Tibial artery (tissue), 4 donors: ENCODE measurements around the gene PRCD.
"Not testable (repeated sequence)": the region's sequence is repeated elsewhere in the genome, so short reads cannot be mapped to it uniquely, and the experiment has no call there.

Source experiments
- DNase-seq, 2 donors: peaks; one replicate each; pipeline ENCODE4 v3.0.0-alpha.2; 2019
- H3K27ac ChIP-seq, 2 donors: fragments of 200-600 bp; sonication (generic) in 1 of 2; 1 replicate in 1 of 2; 2 replicates in 1 of 2; pipeline ENCODE4 v1.5.1; 2018 to 2019; ENCODE audit warnings: mild to moderate bottlenecking in 1 of 2
- H3K27me3 ChIP-seq, 2 donors: fragments of 200-600 bp; sonication (generic) in 1 of 2; one replicate each; pipeline versions ENCODE4 v1.5.1 to v1.6.0; 2016 to 2019
- H3K36me3 ChIP-seq, 3 donors: fragments of 200-600 bp; sonication (generic) in 2 of 3; one replicate each; pipeline ENCODE4 v1.5.1; 2016 to 2019; ENCODE audit warnings: mild to moderate bottlenecking in 2 of 3
- H3K4me1 ChIP-seq, 4 donors: fragments of 200-600 bp; sonication (generic) in 2 of 4; 1 replicate in 3 of 4; 2 replicates in 1 of 4; pipeline ENCODE4 v1.5.1; 2016 to 2019
- H3K4me3 ChIP-seq, 2 donors: fragments of 200-600 bp; sonication (generic) in 1 of 2; 1 replicate in 1 of 2; 2 replicates in 1 of 2; pipeline ENCODE4 v1.5.1; 2018 to 2019; ENCODE audit warnings: mild to moderate bottlenecking in 2 of 2
- H3K9me3 ChIP-seq, 3 donors: fragments of 200-600 bp; sonication (generic) in 1 of 3; one replicate each; pipeline ENCODE4 v1.5.1; 2016 to 2019
- intact Hi-C: fragments of 100-400 bp; cut with DNase I; formaldehyde crosslinking; loops from one replicate; pipeline ENCODE4 v1.15.0; 2023; ENCODE audit warnings: low total_unique reads
- TF ChIP-seq, protein P1 (sequence below), 2 experiments: fragments of 200-600 bp in 1 of 2; fragments of 450-650 bp in 1 of 2; IDR thresholded peaks; one replicate each; pipeline ENCODE4 v1.5.1; 2017 to 2019; ENCODE audit warnings: antibody characterized with exemption in 2 of 2, mild to moderate bottlenecking in 1 of 2, moderate library complexity in 1 of 2

The PRCD gene

DNA sequence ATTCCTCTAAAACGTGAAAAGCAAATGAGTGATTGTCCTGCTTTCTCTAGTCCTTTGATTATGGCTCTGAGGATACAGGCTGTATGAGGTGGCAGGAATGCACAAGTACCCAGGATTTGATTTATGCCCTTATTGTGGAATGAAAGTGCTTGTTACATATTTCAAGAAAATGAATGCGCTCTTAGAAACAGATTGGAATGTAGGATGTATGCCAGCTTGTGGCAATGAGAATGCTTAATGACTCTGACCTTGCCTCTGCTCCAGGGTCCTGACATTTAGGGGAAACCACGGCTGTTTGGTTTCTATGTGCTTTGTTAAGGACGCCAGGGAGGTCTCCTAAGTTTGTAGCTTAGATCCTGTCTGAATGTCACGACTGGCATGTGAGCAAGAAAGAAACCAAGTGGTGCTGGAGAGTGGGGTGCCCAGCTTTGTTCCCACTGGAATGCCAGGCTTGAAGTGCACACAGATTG, 22.0 kb downstream of the PRCD start:
- Histone ChIP-seq H3K9me3 (no peaks in the 10 kb centered on the region), H3K27ac (no peak overlapping the region), H3K36me3 (peaks cover 17 to 46% (median 25%) of the 10 kb centered on the region in 3 donors), H3K27me3 (no peaks in the 10 kb centered on the region), H3K4me3 (no peak overlapping the region), H3K4me1 (peaks cover 0 to 40% (median 20%) of the 10 kb centered on the region in 4 donors)
- DNase-seq, result no peak
- intact Hi-C loops, result no loop called here
- TF ChIP-seq, protein P1, sequence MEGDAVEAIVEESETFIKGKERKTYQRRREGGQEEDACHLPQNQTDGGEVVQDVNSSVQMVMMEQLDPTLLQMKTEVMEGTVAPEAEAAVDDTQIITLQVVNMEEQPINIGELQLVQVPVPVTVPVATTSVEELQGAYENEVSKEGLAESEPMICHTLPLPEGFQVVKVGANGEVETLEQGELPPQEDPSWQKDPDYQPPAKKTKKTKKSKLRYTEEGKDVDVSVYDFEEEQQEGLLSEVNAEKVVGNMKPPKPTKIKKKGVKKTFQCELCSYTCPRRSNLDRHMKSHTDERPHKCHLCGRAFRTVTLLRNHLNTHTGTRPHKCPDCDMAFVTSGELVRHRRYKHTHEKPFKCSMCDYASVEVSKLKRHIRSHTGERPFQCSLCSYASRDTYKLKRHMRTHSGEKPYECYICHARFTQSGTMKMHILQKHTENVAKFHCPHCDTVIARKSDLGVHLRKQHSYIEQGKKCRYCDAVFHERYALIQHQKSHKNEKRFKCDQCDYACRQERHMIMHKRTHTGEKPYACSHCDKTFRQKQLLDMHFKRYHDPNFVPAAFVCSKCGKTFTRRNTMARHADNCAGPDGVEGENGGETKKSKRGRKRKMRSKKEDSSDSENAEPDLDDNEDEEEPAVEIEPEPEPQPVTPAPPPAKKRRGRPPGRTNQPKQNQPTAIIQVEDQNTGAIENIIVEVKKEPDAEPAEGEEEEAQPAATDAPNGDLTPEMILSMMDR (IDR thresholded peaks at IDR 0.05), result no peak

DNA sequence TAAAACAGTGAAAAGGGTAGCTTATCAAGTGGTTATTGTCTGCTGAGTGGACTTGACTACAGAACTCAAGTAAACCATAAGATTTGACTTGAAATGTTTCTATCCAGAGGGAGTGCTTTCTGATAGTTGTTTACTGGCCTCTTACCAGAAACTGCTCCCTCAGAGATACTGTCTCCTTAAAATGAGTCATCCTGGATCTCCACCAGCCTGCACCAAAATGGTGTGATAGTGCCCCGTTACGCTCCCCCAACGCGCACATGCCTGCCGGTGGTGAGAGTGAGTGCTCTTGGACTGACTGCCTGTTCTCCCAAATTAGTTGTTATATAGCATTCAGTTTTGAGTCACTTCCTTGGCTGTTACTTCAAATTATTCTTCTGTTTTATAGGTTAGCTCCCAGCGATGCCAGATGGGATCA, 22.9 kb downstream of the PRCD start:
- H3K4me1 ChIP-seq, result peaks cover 0 to 44% (median 18%) of the 10 kb centered on the region in 4 donors
- H3K9me3 ChIP-seq, result no peaks in the 10 kb centered on the region
- H3K27ac ChIP-seq, result no peak overlapping the region
- peaks cover 17 to 50% (median 25%) of the 10 kb centered on the region in 3 donors for H3K36me3 ChIP-seq
- H3K27me3 ChIP-seq, result no peaks in the 10 kb centered on the region
- no peak for DNase-seq
- no peak overlapping the region for H3K4me3 ChIP-seq
- intact Hi-C loops, result no loop called here
- TF ChIP-seq, protein P1 (IDR thresholded peaks at IDR 0.05), result no peak

DNA sequence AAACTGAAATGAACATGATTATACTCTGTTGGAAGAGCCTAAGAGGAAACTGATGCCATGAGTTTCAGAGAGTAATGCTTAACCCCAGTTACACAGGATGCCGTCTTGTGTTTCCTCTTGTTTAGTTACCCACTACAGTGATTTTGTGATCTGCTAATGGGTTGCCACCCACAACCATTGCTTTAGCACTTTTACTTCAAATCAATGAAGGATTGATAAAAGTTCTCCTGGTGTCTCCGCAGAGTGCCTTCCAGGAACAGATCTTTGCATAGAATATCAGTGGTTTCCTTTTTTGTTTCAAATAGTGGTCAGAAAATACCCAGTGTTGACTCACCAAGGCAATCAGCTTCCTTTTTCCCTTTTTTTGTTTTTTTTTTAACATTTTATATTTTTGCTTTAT, 23.5 kb downstream of the PRCD start:
- peaks cover 17 to 50% (median 25%) of the 10 kb centered on the region in 3 donors for H3K36me3 ChIP-seq
- H3K4me3 ChIP-seq, H3K27me3 ChIP-seq, H3K27ac ChIP-seq, H3K9me3 ChIP-seq, intact Hi-C loops, DNase-seq: not testable (repeated sequence)
- peaks cover 0 to 47% (median 16%) of the 10 kb centered on the region in 4 donors for H3K4me1 ChIP-seq

DNA sequence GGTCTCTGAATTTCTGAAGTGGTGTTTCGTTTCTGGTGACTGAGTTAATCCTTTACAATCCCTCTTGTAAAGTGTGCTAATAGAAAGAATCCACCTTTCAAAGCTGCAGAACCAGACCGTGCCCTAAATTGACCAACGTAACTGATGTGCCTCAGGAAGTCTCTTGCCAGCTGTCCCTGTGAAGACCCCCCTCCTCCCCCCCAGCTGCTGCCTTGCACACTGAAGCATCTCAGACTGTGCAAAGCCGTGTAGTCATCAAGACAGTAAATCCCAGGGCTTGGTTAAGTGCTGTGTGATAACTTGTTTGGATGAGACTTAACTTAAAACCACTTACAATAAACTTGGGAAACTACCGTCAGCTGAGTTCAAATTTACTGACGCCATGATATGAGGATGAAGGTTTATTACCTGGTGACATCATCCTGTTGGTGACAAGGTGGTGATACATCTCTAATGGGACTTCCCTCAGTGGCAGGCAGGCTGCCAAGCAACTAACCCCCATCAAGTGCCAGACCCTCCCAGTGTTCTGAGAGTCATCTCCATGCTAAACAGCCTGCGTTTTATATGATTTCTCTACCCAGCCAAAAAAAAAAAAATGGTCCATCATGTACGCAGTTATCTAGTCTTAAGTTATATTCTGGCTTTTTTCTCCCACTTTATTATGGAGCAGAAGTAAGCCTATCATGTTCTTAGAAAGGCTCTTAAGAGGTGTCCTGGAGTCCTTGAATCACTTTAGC, 25.3 kb downstream of the PRCD start:
- H3K4me3 ChIP-seq, intact Hi-C loops: not testable (repeated sequence)

DNA sequence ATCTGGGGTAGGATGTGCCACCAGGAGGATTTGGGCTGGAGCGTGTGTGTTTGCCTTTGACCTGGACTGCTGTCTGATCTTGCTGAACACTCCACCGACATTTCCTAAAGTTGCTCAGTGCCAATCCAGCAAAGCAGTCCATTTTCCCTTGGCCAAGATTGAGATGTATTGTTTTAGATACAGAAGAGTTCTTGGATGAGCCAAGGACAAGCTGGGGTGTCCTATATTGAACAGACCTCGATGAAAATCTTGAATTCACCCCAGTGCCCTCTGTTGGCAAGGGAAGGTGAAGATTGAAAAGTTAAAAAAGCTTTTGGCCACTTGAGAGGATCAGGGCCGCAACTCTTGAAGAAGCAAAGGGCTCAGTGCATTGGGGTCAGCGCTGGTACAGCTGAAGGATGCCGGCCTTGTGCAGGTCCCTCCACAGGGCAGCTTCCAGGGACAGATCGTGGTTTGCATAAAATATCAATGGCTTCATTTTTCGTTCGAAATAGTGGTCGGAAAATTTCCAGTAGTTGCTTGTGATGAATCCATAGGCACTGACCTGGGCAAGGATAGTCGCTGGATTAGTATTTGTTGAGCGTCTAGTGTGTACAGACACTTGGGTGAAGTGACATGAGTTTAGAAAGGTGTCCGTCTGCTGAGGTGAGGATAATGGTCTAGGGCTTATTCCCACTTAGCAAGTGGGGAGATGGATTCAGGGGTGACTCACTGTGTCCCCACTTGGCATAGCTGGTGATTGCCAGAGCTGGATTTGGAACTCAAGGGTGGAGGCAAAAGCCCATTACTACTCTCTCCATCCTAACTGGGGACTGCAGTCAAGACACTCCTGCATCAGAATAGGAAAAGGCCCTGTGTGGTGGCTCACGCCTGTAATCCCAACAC, 26.1 kb downstream of the PRCD start:
- Histone ChIP-seq H3K4me3 (no peak overlapping the region), H3K36me3 (peaks cover 17 to 50% (median 25%) of the 10 kb centered on the region in 3 donors), H3K9me3 (no peaks in the 10 kb centered on the region), H3K4me1 (peaks cover 0 to 21% (median 2%) of the 10 kb centered on the region in 4 donors), H3K27ac (no peak overlapping the region), H3K27me3 (peaks cover 0 to 14% of the 10 kb centered on the region in 2 donors)
- TF ChIP-seq, protein P1 (IDR thresholded peaks at IDR 0.05), result no peak
- intact Hi-C loops, result no loop called here
- no peak for DNase-seq

More for the DNA sequence above, 25.3 kb downstream of the PRCD start:
- not testable (repeated sequence) for H3K27ac ChIP-seq, H3K9me3 ChIP-seq, DNase-seq
- H3K36me3 ChIP-seq, result peaks cover 17 to 50% (median 25%) of the 10 kb centered on the region in 3 donors
- H3K27me3 ChIP-seq, result peaks cover 0 to 14% of the 10 kb centered on the region in 2 donors
- H3K4me1 ChIP-seq, result peaks cover 0 to 29% (median 4%) of the 10 kb centered on the region in 4 donors

DNA sequence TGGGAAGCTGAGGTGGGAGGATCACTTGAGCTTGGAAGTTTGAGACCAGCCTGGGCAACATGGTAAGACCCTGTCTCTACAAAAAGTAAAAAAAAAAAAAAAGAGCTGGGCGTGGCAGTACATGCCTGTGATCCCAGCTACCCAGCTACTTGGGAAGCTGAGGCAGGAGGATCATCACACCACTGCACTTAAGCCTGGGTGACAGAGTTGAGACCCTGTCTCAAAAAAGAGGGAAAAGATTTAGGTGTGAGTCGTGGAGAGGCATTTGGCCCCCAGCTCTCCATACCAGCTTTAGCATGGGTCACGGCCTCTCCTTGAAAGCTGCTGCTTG, 26.7 kb downstream of the PRCD start:
- H3K27ac ChIP-seq, result no peak overlapping the region
- peaks cover 0 to 17% (median 2%) of the 10 kb centered on the region in 4 donors for H3K4me1 ChIP-seq
- no peak for DNase-seq
- peaks cover 0 to 14% of the 10 kb centered on the region in 2 donors for H3K27me3 ChIP-seq
- TF ChIP-seq, protein P1 (IDR thresholded peaks at IDR 0.05), result no peak
- peaks cover 17 to 50% (median 22%) of the 10 kb centered on the region in 3 donors for H3K36me3 ChIP-seq
- intact Hi-C loops, result no loop called here
- H3K4me3 ChIP-seq, result no peak overlapping the region
- H3K9me3 ChIP-seq, result no peaks in the 10 kb centered on the region
